ENCODE results near the gene C19orf47.

GRCh38 chr19:40281381-40282208, 66.6 kb downstream of the C19orf47 start:
- TF ChIP-seq POLR2A (IDR thresholded peaks at IDR 0.05; ENCODE audit: low read depth, low read length), result no peak
- TF ChIP-seq CTCF (IDR thresholded peaks at IDR 0.05; ENCODE audit: extremely low read depth in 1 of 2, insufficient read depth in 1 of 2, low read depth in 1 of 2, low read length in 2 of 2), result no peak

Measured in endothelial cell of umbilical vein (primary cell).